ENCODE data around the gene FHOD3. TPM values are rescaled to one million over a fixed set of nuclear protein-coding genes. Genes with fewer than 3 reads are reported as not detected.

FHOD3 gene
- total RNA-seq, 2 donors from 2014 or later, result 19.8 to 24.9 TPM

DNA sequence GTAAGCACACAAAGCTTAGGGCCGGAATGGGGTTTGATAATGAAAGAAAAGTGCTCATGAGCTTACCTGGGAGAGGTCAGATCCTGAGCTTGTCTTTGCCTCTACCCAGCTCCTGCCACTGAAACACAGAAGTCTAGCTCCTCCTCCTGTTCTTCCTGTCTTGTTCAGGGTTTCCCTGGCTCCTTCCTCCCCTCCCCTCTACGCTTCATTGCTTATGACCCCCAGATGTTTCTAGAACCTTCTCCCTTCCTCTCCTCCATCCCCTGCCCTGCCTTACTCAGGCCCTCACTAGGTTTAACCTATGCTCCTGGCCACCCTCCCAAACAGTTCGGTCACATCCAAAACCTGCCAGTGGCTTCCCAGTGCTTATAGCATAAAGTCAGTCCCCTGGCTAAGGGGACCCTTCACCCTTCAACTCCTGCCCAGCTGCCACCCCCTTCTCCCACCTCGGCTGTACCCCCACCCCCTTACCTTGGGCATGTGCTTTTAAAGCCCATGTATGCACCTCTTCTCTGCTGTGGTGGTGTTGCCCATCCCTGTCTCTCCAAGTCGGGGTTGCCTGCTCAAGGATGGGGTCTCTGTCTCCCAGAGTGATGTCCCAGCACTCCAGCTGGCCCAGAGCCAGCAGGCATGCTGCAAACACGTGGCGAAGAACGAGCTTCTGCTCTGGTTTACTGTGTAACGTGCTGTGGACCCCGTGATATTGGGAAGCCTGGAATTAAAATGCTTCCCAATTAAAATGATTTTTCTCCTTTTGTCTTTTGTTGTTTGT, 297.7 kb downstream of the FHOD3 start:
- H3K9me3 ChIP-seq, result no peaks in the 10 kb centered on the region
- no peak overlapping the region for H3K4me3 ChIP-seq
- no peaks in the 10 kb centered on the region for H3K36me3 ChIP-seq
- H3K4me1 ChIP-seq (ENCODE audit: control insufficient read depth in 1 of 2, low read depth in 2 of 2), result peaks cover under 1 to 4% of the 10 kb centered on the region in 2 donors
- no peaks in the 10 kb centered on the region for H3K27me3 ChIP-seq (replicated peaks; ENCODE audit: insufficient read depth)
- TF ChIP-seq, protein P1, sequence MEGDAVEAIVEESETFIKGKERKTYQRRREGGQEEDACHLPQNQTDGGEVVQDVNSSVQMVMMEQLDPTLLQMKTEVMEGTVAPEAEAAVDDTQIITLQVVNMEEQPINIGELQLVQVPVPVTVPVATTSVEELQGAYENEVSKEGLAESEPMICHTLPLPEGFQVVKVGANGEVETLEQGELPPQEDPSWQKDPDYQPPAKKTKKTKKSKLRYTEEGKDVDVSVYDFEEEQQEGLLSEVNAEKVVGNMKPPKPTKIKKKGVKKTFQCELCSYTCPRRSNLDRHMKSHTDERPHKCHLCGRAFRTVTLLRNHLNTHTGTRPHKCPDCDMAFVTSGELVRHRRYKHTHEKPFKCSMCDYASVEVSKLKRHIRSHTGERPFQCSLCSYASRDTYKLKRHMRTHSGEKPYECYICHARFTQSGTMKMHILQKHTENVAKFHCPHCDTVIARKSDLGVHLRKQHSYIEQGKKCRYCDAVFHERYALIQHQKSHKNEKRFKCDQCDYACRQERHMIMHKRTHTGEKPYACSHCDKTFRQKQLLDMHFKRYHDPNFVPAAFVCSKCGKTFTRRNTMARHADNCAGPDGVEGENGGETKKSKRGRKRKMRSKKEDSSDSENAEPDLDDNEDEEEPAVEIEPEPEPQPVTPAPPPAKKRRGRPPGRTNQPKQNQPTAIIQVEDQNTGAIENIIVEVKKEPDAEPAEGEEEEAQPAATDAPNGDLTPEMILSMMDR (IDR thresholded peaks at IDR 0.05), result no peak
- H3K27ac ChIP-seq, result no peak overlapping the region
- no peak for DNase-seq (ENCODE audit: low spot score)
- no peak for ATAC-seq (ENCODE audit: insufficient number of reproducible peaks, low FRiP score, low read depth)

DNA sequence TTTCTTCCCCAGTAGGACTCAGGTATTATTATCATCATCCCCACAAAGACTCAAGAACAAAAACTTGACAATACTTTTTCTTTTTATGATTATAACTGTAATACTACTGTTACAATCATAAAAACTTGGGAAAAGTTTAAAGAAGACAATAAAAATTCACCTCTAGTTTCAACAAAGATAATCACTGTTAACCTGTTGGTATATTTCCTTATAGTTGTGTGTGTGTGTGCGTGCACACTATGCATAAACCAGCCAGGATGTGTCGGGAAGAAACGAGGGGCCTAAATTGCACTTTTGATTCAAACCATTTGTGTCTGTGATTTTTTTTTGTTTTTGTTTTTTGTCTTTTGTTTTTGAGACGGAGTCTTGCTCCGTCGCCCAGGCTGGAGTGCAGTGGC, 298.3 kb downstream of the FHOD3 start:
- H3K27me3 ChIP-seq (replicated peaks; ENCODE audit: insufficient read depth), result no peaks in the 10 kb centered on the region
- no peaks in the 10 kb centered on the region for H3K36me3 ChIP-seq
- TF ChIP-seq, protein P1 (IDR thresholded peaks at IDR 0.05), result no peak
- no peaks in the 10 kb centered on the region for H3K9me3 ChIP-seq
- H3K4me1 ChIP-seq (ENCODE audit: control insufficient read depth in 1 of 2, low read depth in 2 of 2), result peaks cover 3 to 10% of the 10 kb centered on the region in 2 donors
- no peak for ATAC-seq (ENCODE audit: insufficient number of reproducible peaks, low FRiP score, low read depth)
- no peak overlapping the region for H3K4me3 ChIP-seq
- DNase-seq (ENCODE audit: low spot score), result no peak
- H3K27ac ChIP-seq, result no peak overlapping the region

DNA sequence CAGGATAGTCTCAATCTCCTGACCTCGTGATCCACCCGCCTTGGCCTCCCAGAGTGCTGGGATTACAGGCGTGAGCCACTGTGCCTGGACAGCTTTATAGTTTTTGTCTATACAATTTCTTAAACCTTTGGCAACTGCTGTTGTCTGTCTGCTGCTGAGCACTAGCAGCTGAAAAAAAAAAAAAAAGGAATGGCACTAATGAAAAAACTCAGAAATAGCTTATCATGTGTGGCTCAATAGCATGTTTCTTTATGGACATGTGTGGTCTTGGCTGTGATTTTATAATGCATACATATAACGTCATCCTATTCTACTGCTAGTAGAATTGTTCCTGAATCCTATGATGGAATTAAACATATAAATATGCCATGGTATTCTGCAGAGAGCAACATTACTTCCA, 300.1 kb downstream of the FHOD3 start:
- Histone ChIP-seq H3K9me3 (no peaks in the 10 kb centered on the region), H3K27ac (no peak overlapping the region), H3K27me3 (replicated peaks; ENCODE audit: insufficient read depth) (no peaks in the 10 kb centered on the region), H3K4me1 (ENCODE audit: control insufficient read depth in 1 of 2, low read depth in 2 of 2) (peaks cover 6 to 18% of the 10 kb centered on the region in 2 donors), H3K4me3 (no peak overlapping the region), H3K36me3 (no peaks in the 10 kb centered on the region)
- ATAC-seq (ENCODE audit: insufficient number of reproducible peaks, low FRiP score, low read depth) (no peak), DNase-seq (ENCODE audit: low spot score) (no peak)
- TF ChIP-seq, protein P1 (IDR thresholded peaks at IDR 0.05), result no peak

DNA sequence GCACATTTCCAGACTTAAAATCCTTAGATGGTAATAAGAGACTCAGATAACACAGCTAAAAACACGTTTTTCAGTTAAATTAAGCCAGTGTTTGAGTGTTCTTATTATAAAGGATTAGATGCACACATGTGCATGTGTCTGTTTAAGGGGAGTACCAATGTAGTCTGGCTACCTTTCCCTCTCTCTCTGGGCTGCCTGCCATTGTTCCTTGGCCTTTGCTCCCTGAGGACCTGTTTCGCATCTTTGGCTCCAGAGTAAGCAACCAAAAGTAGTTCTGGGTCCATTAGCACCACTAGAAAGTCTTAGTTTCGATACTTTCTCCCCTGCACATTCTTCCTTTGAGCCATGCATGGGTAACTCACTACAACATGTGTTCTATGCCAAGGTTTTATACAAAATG, 303.0 kb downstream of the FHOD3 start:
- H3K27me3 ChIP-seq (replicated peaks; ENCODE audit: insufficient read depth), result no peaks in the 10 kb centered on the region
- peaks cover 6 to 18% of the 10 kb centered on the region in 2 donors for H3K4me1 ChIP-seq (ENCODE audit: control insufficient read depth in 1 of 2, low read depth in 2 of 2)
- H3K27ac ChIP-seq, result peak overlapping the region; percentile 21 to 48
- ATAC-seq (ENCODE audit: insufficient number of reproducible peaks, low FRiP score, low read depth), result no peak
- H3K4me3 ChIP-seq, result no peak overlapping the region
- no peaks in the 10 kb centered on the region for H3K9me3 ChIP-seq
- no peaks in the 10 kb centered on the region for H3K36me3 ChIP-seq
- TF ChIP-seq, protein P1 (IDR thresholded peaks at IDR 0.05), result no peak
- DNase-seq (ENCODE audit: low spot score), result no peak

DNA sequence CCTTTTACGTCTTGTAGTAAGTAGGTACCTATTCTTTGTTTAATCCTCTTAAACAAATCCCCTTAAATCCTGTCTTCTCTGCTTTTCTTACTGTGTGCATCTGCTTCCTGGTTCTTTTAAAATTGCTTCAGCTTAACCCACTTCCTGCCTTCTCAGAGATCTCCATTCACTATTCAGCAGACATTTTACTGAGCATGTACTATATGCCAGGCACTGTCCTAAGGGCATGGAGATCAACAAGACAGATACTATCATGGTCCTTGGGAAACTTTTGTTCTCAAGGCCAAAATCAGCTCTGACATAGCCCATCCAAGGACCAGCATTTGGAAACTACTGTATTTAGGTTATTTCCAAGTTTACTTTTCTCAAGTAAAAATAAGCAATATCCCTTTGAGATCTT, 303.8 kb downstream of the FHOD3 start:
- ATAC-seq (ENCODE audit: insufficient number of reproducible peaks, low FRiP score, low read depth), result no peak

More for the DNA sequence above, 303.8 kb downstream of the FHOD3 start:
- no peaks in the 10 kb centered on the region for H3K9me3 ChIP-seq
- no peak overlapping the region for H3K4me3 ChIP-seq
- H3K27ac ChIP-seq, result peak overlapping the region; percentile 21 to 48
- DNase-seq (ENCODE audit: low spot score), result no peak
- H3K36me3 ChIP-seq, result no peaks in the 10 kb centered on the region
- peaks cover 6 to 22% of the 10 kb centered on the region in 2 donors for H3K4me1 ChIP-seq (ENCODE audit: control insufficient read depth in 1 of 2, low read depth in 2 of 2)
- TF ChIP-seq, protein P1 (IDR thresholded peaks at IDR 0.05), result no peak
- H3K27me3 ChIP-seq (replicated peaks; ENCODE audit: insufficient read depth), result no peaks in the 10 kb centered on the region
